GM19324 (cell line): Measurements from ENCODE around the gene SLC47A1.
"Not testable (repeated sequence)": the region's sequence is repeated elsewhere in the genome, so short reads cannot be mapped to it uniquely, and the experiment has no call there.

Source experiments
- ATAC-seq: cut with Tn5 transposase; IDR thresholded peaks from one replicate; pipeline ENCODE4 v1.9.1; 2021; ENCODE audit warnings: mild to moderate bottlenecking, moderate library complexity; ENCODE audit not compliant: unreplicated experiment, low FRiP score

The SLC47A1 gene

GRCh38 chr17:19533718-19534561 lies at the start of gene SLC47A1:
SLC47A1 (plus strand) TSS chr17:19533854; CDS start chr17:19533940, 86 bp downstream.
- no peak for ATAC-seq

DNA sequence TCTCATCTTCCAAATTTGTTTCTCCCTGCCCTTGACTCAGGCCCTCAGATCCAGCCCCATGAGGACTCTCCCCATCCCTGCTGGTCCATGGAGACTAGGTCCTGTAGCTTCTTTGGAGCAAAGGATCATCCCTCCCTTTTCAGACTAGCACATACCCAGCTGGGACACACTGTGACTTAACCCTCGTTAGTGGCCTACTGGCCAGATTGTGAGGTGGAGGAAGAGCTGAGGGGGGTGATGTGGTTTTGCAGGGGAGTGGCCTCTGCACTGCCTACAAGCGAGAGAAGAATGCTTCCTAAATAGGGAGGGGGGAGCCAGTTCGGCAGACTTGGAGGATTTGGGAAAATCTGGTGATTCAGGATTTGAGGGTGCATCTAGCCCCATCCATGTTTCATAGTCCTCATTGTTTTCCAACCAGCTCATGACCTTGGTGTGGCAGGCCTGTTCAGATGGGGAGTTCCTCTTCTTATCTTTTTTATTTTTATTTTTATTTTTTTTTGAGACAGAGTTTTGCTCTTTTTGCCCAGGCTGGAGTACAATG lies 47.8 kb upstream of the SLC47A1 start:
- no peak for ATAC-seq

DNA sequence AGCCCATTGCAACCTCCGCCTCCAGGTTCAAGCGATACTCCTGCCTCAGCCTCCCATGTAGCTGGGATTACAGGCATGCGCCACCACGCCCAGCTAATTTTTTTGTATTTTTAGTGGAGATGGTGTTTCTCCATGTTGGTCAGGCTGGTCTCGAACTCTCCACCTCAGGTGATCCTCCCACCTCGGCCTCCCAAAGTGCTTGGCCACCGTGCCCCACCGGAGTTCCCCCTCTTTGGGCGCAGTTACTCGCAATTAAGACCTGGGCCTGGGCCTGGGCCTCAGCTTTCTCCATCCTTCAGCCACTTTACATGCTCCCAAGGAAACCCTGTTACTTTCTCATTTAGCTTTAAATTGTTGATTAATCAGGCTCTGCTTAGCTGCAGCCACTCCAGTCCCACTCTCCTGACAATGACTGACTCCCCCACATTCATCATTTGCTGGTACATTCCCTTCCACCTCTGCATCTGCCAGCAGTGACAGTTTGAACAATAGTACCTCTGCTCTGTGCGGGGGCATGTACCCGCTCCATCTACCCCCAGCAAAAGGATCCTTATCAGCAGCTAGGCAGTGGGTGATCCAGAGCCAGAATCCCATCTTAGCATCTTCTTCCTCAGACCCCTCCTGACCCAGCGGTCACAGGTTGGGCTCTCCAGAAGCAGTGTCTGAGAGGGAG lies 47.2 kb upstream of the SLC47A1 start:
- ATAC-seq: no peak

- no peak for ATAC-seq
Measured at GRCh38 chr17:19487024-19487600, 46.5 kb upstream of the SLC47A1 start.

DNA sequence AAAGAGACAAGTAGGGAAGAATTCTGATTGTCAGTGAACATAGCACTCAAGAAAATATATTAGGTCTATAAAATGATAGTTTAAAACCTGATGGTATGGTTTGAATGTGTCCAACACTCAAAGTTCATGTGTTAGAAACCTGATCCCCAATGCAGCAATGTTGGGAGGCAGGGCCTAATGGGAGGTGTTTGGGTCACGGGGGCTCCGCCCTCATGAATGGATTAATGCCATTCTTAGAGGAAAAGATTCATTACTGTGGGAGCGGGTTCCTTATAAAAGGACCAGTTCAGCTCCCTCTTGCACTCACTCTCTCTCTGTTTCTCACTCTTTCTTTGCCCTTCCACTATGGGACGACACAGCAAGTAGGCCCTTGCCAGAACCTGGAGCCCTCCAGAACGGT lies 41.5 kb upstream of the SLC47A1 start:
- no peak for ATAC-seq

DNA sequence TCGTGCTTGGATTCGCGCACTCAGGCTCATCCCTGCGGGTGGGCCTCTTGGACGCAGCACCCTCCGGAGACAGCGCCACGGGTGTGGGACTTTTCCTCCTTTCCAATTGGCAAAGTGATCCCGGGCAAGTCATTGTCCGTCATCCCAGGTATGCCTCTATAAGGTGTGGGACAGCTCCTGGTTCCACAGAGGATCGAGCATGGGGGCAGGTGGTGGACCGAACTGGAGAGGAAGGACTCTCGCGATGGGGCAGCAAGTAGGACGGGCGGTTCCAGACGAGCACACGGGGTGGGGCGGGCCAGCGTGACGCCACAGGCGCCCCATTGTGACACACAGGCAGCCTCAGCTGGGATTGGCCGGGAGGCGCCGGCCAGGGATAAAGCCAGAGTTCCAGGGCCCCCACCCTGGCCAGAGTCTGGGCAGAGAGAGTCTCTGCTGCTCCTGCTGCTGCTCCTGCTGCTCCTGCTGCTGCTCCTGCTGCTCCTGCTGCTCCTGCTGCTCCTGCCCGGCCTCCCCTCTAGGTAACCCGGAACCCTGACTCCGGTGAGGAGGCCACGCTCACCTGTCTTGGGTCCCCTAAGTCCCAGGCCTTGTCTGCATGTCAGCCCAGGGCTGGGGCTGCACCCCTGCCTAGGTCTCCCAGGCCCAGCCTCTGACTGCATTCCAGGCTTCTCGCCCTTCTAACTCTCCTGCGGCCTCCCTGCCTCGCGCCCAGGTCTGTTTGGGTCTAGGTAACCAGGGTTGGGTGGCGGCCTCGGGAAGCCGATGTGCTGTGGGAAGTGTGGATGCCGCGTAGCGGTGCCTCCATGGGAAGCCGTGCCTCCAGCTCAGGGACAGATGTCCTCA lies 38.5 kb upstream of the SLC47A1 start:
- no peak for ATAC-seq

GRCh38 chr17:19495828-19496528 lies 37.7 kb upstream of the SLC47A1 start:
- ATAC-seq: no peak

- no peak for ATAC-seq
Measured at GRCh38 chr17:19497624-19498023, 36.0 kb upstream of the SLC47A1 start.

GRCh38 chr17:19501219-19501618 lies 32.4 kb upstream of the SLC47A1 start:
- ATAC-seq: no peak

DNA sequence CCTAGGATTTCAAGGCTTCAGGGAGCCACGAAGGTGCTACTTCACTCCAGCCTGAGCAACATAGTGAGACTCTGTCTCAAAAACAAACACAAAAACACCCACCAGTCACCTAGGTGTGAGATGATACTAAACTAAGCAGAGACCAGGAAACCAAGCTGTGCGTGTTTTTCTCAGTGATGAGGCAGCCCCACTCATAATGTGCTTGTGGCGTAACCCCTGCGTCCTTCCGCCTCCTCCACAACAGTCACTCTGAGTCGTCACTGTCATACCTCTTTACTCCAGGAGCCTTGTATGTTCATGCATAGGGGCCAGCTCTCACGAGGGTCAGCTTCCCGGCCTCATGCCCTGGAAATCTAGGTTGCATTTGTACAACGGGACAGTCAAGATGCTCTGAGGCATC lies 31.1 kb upstream of the SLC47A1 start:
- ATAC-seq: no peak

DNA sequence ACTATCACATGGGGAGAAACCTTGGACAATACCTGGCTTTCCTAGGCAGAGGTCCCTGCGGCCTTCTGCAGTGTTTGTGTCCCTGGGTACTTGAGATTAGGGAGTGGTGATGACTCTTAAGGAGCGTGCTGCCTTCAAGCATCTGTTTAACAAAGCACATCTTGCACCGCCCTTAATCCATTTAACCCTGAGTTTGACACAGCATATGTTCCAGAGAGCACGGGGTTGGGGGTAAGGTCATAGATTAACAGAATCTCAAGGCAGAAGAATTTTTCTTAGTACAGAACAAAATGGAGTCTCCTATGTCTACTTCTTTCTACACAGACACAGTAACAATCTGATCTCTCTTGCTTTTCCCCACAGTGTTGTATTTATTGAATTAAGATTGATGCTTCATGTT lies 28.1 kb upstream of the SLC47A1 start:
- ATAC-seq: not testable (repeated sequence)

- no peak for ATAC-seq
Measured at GRCh38 chr17:19507775-19508576, 25.7 kb upstream of the SLC47A1 start.

GRCh38 chr17:19508577-19508867 lies 25.1 kb upstream of the SLC47A1 start:
- ATAC-seq: no peak

DNA sequence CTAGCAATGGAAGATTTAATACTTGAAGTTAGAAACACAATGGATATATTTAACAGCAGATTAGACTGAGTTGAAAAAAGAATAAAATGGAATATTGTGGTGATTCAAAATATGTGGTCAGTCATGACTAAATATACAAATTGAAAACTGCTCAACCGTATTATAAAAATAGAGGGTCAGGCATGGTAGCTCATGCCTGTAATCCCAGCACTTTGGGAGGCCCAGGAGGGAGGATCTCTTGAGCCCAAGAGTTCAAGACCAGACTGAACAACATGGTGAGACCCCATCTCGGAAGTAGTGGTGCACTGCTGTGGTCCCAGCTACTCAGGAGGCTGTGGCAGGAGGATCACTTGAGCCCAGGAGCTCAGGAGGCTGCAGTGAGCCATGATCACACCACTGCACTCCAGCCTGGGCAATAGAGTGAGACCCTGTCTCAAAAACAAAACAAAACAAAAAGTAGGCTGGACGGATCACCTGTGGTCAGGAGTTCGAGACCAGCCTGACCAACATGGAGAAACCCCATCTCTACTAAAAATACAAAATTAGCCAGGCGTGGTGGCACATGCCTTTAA lies 24.3 kb upstream of the SLC47A1 start:
- not testable (repeated sequence) for ATAC-seq

GRCh38 chr17:19510903-19511302 lies 22.8 kb upstream of the SLC47A1 start:
- no peak for ATAC-seq

DNA sequence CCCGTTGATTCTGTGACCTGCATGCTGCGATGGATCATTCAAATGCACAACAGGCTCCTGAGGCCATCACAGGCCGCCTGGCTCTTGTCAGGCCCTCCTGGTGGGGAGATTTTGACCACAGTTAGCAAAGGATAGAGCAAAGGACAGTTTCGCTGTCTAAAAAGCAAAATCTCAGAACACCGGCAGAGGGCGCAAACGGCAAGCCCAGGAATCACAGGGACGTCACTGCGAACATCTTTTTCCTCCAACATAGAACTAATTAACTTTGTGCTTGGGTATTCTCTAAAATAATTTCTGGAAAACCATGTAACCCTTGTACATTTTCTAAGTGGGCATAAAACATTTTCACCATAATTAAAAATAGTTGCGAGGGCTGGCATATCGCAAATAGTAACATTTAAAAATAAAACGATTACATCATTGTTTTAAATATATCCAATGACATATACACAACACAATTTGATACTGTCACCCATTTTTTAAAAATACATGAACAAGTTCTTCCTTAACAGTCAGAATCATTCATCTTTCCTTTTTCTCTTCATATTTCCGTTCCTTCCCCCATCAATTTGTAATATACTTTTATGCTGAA lies 19.7 kb upstream of the SLC47A1 start:
- ATAC-seq: no peak

- ATAC-seq: no peak
Measured at GRCh38 chr17:19517699-19518098, 16.0 kb upstream of the SLC47A1 start.
